ENCODE results near the gene USP48. TPM values are rescaled to one million over a fixed set of nuclear protein-coding genes. Genes with fewer than 3 reads are reported as not detected.

USP48 gene
- total and polyA plus RNA-seq, 2 of the 4 experiments (the other 2 are of a cell fraction) = 24.7 to 25.0 TPM

DNA sequence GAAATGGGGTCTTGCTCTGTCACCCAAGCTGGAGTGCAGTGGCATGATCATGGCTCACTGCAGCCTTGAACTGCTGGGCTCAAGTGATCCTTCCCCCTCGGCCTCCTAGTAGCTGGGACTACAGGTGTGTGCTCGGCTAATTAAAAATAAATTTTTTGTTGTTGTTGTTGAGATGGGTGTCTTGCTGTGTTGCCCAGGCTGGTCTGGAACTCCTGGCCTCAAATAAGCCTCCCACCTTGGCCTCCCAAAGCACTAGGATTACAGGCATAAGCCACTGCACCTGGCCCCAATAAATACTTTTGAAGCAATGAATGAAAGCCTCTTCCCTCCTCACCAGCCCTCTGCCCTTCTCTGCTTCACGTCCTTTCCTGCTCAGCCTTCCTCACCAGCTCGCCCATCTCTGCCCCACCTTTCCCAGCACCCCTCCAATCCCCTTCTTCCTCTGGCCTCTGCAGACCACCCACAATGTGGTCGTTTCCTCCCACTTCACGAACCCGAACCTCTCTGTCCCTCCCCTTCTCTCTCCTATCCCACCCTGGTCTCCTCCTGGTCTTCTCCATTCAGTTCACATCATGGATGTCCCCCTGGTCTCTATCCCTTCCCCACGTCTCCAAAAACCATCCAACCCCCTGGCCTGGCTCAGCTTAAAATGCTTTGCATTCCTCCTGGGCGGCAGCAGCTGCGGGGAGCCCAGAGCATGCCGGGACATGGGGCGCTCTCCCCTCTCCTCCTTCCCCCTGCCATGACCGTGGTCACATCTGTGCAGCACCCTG is 152.2 kb downstream of the USP48 start:
- H2BK5ac ChIP-seq (ENCODE audit: low read depth, low read length, poor library complexity, severe bottlenecking) = no peak overlapping the region
- H3K9ac ChIP-seq (ENCODE audit: low read depth, low read length) = no peak overlapping the region
- WGBS, 2 experiments (ENCODE audit: extremely low coverage in 2 of 2, insufficient read length in 1 of 2) = 6% methylated on average over 9 of the region's 13 CpGs; no CpG with 5 or more reads in 1 of the 2 experiments
- ChIA-PET POLR2A (ENCODE audit: unreplicated experiment) (no interaction called here), CTCF (no interaction called here)
- H3K27me3 ChIP-seq (ENCODE audit: control insufficient read depth, insufficient read depth, low read length) = peaks cover 66% of the 10 kb centered on the region
- ATAC-seq (ENCODE audit: low read depth) = no peak; the same call in 1 of the 2 replicates
- no peak overlapping the region for H4K8ac ChIP-seq (ENCODE audit: low read depth in 2 of 2, low read length in 2 of 2)
- BruUV-seq (replicated peaks) = no TSS peak
- no peak overlapping the region for H3K4me3 ChIP-seq (ENCODE audit: insufficient read depth, low read depth, low read length)
- no peak overlapping the region for H4K5ac ChIP-seq (ENCODE audit: low read depth, low read length)
- H3K9me3 ChIP-seq (ENCODE audit: control insufficient read depth, insufficient read depth, low read length) = no peaks in the 10 kb centered on the region
- H3K14ac ChIP-seq (replicated peaks; ENCODE audit: low read depth, low read length) = no peak overlapping the region
- dilution Hi-C loops (cut with HindIII; ENCODE audit: low sequenced_read_pairs, unreplicated experiment) = no loop called here
- no peaks in the 10 kb centered on the region; the same call in 1 of the 2 replicates for H4K20me1 ChIP-seq (ENCODE audit: insufficient read depth, low read length)
- no peak overlapping the region for H4K91ac ChIP-seq (ENCODE audit: insufficient read depth, low read depth, low read length)
- no peak overlapping the region for H2BK20ac ChIP-seq (ENCODE audit: low read depth, low read length)
- H3K18ac ChIP-seq (ENCODE audit: low read depth, low read length) = no peak overlapping the region
- no peaks in the 10 kb centered on the region for H3K36me3 ChIP-seq (ENCODE audit: control insufficient read depth, insufficient read depth, low read length)
- H3K27ac ChIP-seq (ENCODE audit: insufficient read depth, low read length) = no peak overlapping the region
- H3K4me1 ChIP-seq (ENCODE audit: control insufficient read depth, insufficient read depth, low read length) = peaks cover 3% of the 10 kb centered on the region; the same call in 1 of the 2 replicates
- no peaks in the 10 kb centered on the region for H3K79me1 ChIP-seq (ENCODE audit: low read depth in 1 of 2, low read length in 2 of 2)
- in situ Hi-C loops (cut with MboI; ENCODE audit: low sequenced_read_pairs) = no loop called here
- no peaks in the 10 kb centered on the region for H3K9me1 ChIP-seq (ENCODE audit: insufficient read depth, low read length)
- no peak for DNase-seq
- no peak overlapping the region for H2AK5ac ChIP-seq (ENCODE audit: low read depth, low read length)
- no peak overlapping the region for H3K4ac ChIP-seq (ENCODE audit: low read depth, low read length)
- TF ChIP-seq, protein P1, sequence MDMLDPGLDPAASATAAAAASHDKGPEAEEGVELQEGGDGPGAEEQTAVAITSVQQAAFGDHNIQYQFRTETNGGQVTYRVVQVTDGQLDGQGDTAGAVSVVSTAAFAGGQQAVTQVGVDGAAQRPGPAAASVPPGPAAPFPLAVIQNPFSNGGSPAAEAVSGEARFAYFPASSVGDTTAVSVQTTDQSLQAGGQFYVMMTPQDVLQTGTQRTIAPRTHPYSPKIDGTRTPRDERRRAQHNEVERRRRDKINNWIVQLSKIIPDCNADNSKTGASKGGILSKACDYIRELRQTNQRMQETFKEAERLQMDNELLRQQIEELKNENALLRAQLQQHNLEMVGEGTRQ (IDR thresholded peaks at IDR 0.05; ENCODE audit: low read depth, low read length) = no peak
- TF ChIP-seq BHLHE40 (IDR thresholded peaks at IDR 0.05; ENCODE audit: low read depth, low read length) (no peak), RAD21 (IDR thresholded peaks at IDR 0.05; ENCODE audit: low read length) (no peak), SMC3 (IDR thresholded peaks at IDR 0.05; ENCODE audit: low read depth, low read length) (no peak), CEBPB (IDR thresholded peaks at IDR 0.05; ENCODE audit: low read depth, low read length) (no peak), MXI1 (IDR thresholded peaks at IDR 0.05; ENCODE audit: borderline replicate concordance, low read depth, low read length) (no peak), MAZ (IDR thresholded peaks at IDR 0.05; ENCODE audit: borderline replicate concordance, low read depth, low read length) (no peak), RFX5 (IDR thresholded peaks at IDR 0.05; ENCODE audit: low read depth, low read length) (no peak), NFE2L2 (IDR thresholded peaks at IDR 0.05; ENCODE audit: low read depth, low read length) (no peak), FOS (IDR thresholded peaks at IDR 0.05; ENCODE audit: low read depth, low read length) (no peak), POLR2A (IDR thresholded peaks at IDR 0.05; ENCODE audit: low read depth, low read length) (no peak), RCOR1 (IDR thresholded peaks at IDR 0.05; ENCODE audit: insufficient replicate concordance, low read length) (no peak), MAFK (IDR thresholded peaks at IDR 0.05; ENCODE audit: low read depth, low read length) (no peak), CHD1 (IDR thresholded peaks at IDR 0.05; ENCODE audit: low read depth, low read length) (no peak)
- TF ChIP-seq, protein P2, sequence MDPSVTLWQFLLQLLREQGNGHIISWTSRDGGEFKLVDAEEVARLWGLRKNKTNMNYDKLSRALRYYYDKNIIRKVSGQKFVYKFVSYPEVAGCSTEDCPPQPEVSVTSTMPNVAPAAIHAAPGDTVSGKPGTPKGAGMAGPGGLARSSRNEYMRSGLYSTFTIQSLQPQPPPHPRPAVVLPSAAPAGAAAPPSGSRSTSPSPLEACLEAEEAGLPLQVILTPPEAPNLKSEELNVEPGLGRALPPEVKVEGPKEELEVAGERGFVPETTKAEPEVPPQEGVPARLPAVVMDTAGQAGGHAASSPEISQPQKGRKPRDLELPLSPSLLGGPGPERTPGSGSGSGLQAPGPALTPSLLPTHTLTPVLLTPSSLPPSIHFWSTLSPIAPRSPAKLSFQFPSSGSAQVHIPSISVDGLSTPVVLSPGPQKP (IDR thresholded peaks at IDR 0.05; ENCODE audit: borderline replicate concordance, low read depth, low read length) = no peak
- TF ChIP-seq, protein P3, sequence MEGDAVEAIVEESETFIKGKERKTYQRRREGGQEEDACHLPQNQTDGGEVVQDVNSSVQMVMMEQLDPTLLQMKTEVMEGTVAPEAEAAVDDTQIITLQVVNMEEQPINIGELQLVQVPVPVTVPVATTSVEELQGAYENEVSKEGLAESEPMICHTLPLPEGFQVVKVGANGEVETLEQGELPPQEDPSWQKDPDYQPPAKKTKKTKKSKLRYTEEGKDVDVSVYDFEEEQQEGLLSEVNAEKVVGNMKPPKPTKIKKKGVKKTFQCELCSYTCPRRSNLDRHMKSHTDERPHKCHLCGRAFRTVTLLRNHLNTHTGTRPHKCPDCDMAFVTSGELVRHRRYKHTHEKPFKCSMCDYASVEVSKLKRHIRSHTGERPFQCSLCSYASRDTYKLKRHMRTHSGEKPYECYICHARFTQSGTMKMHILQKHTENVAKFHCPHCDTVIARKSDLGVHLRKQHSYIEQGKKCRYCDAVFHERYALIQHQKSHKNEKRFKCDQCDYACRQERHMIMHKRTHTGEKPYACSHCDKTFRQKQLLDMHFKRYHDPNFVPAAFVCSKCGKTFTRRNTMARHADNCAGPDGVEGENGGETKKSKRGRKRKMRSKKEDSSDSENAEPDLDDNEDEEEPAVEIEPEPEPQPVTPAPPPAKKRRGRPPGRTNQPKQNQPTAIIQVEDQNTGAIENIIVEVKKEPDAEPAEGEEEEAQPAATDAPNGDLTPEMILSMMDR (conservative IDR thresholded peaks at IDR 0.05; ENCODE audit: low read depth, low read length) = no peak
- no peak overlapping the region for H3K23ac ChIP-seq (ENCODE audit: low read depth, low read length)
- H3K56ac ChIP-seq (ENCODE audit: extremely low read depth, insufficient read depth, low read length) = no peak overlapping the region
- intact Hi-C loops (cut with micrococcal nuclease) = no loop called here
- no peak overlapping the region for H2AK9ac ChIP-seq (replicated peaks; ENCODE audit: low read depth, low read length, poor library complexity)
- H3K4me2 ChIP-seq (ENCODE audit: low read depth, low read length) = no peak overlapping the region
- H2BK120ac ChIP-seq (ENCODE audit: low read depth, low read length) = no peak overlapping the region
- H2AFZ ChIP-seq (replicated peaks; ENCODE audit: low read length, poor library complexity) = peak overlapping the region; percentile 51
- H2BK15ac ChIP-seq (ENCODE audit: low read depth, low read length) = no peak overlapping the region

All from IMR-90 (cell line).